Measurements from ENCODE around the gene STK39. TPM values are rescaled to one million over a fixed set of nuclear protein-coding genes. Genes with fewer than 3 reads are reported as not detected.
A peak's percentile ranks its signal among the peaks of the same experiment; 100 is the strongest.

STK39 gene
- total RNA-seq, 1 donor from 2014 or later: 28.2 TPM

- no peak for DNase-seq (ENCODE audit: low read depth, low spot score)
- Mint-ChIP-seq H3K36me3 (ENCODE audit: low read depth) (peaks cover 12% of the 10 kb centered on the region), H3K9me3 (peaks cover under 1% of the 10 kb centered on the region), H3K4me1 (peaks cover 14% of the 10 kb centered on the region), H3K27me3 (ENCODE audit: low read depth) (no peaks in the 10 kb centered on the region), H3K4me3 (no peak overlapping the region), H3K27ac (ENCODE audit: unreplicated experiment) (peak overlapping the region; percentile 15)
- no peak for TF ChIP-seq CTCF (conservative IDR thresholded peaks at IDR 0.05)
These were observed 283.3 kb downstream of the STK39 start for GRCh38 chr2:167963899-167964649.

- no peaks in the 10 kb centered on the region for H3K9me3 Mint-ChIP-seq
- DNase-seq (ENCODE audit: low read depth, low spot score): no peak
- H3K36me3 Mint-ChIP-seq (ENCODE audit: low read depth): peaks cover 6% of the 10 kb centered on the region
- H3K4me3 Mint-ChIP-seq: no peak overlapping the region
- no peak overlapping the region for H3K27ac Mint-ChIP-seq (ENCODE audit: unreplicated experiment)
- H3K27me3 Mint-ChIP-seq (ENCODE audit: low read depth): no peaks in the 10 kb centered on the region
- TF ChIP-seq CTCF (conservative IDR thresholded peaks at IDR 0.05): no peak
- H3K4me1 Mint-ChIP-seq: peaks cover 14% of the 10 kb centered on the region
These were observed 284.8 kb downstream of the STK39 start for GRCh38 chr2:167962436-167963226.

GRCh38 chr2:167961536-167962048, 285.8 kb downstream of the STK39 start:
- Mint-ChIP-seq H3K4me1 (peaks cover 14% of the 10 kb centered on the region), H3K27ac (ENCODE audit: unreplicated experiment) (no peak overlapping the region), H3K36me3 (ENCODE audit: low read depth) (peaks cover 6% of the 10 kb centered on the region), H3K4me3 (no peak overlapping the region), H3K9me3 (no peaks in the 10 kb centered on the region), H3K27me3 (ENCODE audit: low read depth) (no peaks in the 10 kb centered on the region)
- no peak for DNase-seq (ENCODE audit: low read depth, low spot score)
- TF ChIP-seq CTCF (conservative IDR thresholded peaks at IDR 0.05): no peak

GRCh38 chr2:167960089-167960747, 287.2 kb downstream of the STK39 start:
- H3K27ac Mint-ChIP-seq (ENCODE audit: unreplicated experiment): no peak overlapping the region
- peaks cover 14% of the 10 kb centered on the region for H3K4me1 Mint-ChIP-seq
- DNase-seq (ENCODE audit: low read depth, low spot score): no peak
- no peak for TF ChIP-seq CTCF (conservative IDR thresholded peaks at IDR 0.05)
- H3K4me3 Mint-ChIP-seq: no peak overlapping the region
- H3K9me3 Mint-ChIP-seq: no peaks in the 10 kb centered on the region
- H3K27me3 Mint-ChIP-seq (ENCODE audit: low read depth): no peaks in the 10 kb centered on the region
- H3K36me3 Mint-ChIP-seq (ENCODE audit: low read depth): peaks cover 6% of the 10 kb centered on the region

- H3K4me3 Mint-ChIP-seq: no peak overlapping the region
- no peaks in the 10 kb centered on the region for H3K27me3 Mint-ChIP-seq (ENCODE audit: low read depth)
- no peak for TF ChIP-seq CTCF (conservative IDR thresholded peaks at IDR 0.05)
- peaks cover 14% of the 10 kb centered on the region for H3K4me1 Mint-ChIP-seq
- no peak for DNase-seq (ENCODE audit: low read depth, low spot score)
- H3K27ac Mint-ChIP-seq (ENCODE audit: unreplicated experiment): no peak overlapping the region
- H3K9me3 Mint-ChIP-seq: no peaks in the 10 kb centered on the region
- no peaks in the 10 kb centered on the region for H3K36me3 Mint-ChIP-seq (ENCODE audit: low read depth)
These were observed 289.7 kb downstream of the STK39 start for GRCh38 chr2:167957662-167958061.

Data from neural crest cell (in vitro differentiated cells).